Stimulated activated CD4-positive, alpha-beta T cell treated with anti-CD3 and anti-CD28 coated beads, Interleukin-4, amount 100 ng/mL, for 48 hours (primary cell): ENCODE measurements around the gene MEGF6.

Experiments used
- DNase-seq, 2 donors: peaks; one replicate each; pipeline ENCODE4 v3.0.0-alpha.2; 2020; ENCODE audit warnings: low read depth in 2 of 2

Gene MEGF6

DNA sequence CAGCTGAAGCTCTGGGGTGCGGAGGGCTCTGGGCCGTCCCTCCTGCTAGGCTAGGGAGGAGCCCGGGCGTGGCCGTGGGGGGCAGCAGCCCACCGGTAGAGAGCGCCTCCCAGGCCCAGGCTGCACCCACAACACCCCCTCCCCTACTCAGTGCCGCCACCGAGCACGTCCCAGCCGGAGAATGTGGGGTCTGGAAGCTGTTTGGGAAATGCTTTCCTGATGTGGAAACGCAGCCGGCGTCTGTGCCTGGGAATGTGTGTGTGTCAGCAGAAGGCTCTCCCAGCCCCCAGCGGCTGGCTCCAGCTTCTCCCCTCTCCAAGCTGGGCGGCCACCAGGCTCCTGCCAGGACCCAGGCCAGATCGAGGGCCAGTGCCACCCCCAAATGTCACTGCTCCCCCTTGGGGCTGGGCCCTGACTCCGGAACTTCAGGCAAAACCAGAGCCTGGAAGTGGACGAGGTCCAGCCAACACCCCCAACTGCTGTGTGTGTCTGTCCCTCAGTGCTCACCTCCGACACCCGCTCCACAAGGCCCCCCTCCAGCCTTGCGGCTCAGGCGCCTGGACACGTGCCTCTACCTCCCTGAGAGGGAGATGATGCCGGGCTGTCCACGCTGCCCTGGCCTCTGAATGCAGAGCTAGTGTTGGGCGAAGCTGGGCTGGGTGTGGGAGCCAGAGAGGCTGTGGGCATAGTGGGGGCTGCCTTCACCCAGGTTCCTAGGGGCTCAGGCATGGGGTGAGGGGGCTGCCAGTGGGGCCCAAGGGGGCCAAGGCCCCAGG is 74.7 kb downstream of the MEGF6 start:
- no peak for DNase-seq

DNA sequence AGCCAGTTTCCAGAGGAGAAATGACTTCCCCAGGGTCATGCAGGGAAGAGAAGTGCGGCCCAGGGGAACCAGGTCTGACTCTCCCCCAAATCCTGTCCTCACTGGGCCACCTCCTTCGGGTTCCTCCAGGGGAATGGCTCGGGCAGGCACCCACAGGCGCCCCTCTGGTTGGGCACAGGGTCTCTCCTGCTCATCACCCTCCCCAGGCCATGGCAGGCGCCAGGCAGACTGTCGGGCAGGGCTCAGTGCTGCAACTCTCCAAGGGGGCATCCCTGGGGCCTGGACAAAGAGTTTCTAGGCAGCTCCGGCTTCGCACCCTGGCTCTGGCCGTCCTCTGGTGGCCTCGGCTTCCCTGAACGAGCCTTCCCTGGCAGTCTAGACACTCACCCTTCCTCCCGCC is 75.6 kb downstream of the MEGF6 start:
- DNase-seq = no peak

GRCh38 chr1:3534803-3535637 is 76.3 kb downstream of the MEGF6 start:
- no peak for DNase-seq

DNA sequence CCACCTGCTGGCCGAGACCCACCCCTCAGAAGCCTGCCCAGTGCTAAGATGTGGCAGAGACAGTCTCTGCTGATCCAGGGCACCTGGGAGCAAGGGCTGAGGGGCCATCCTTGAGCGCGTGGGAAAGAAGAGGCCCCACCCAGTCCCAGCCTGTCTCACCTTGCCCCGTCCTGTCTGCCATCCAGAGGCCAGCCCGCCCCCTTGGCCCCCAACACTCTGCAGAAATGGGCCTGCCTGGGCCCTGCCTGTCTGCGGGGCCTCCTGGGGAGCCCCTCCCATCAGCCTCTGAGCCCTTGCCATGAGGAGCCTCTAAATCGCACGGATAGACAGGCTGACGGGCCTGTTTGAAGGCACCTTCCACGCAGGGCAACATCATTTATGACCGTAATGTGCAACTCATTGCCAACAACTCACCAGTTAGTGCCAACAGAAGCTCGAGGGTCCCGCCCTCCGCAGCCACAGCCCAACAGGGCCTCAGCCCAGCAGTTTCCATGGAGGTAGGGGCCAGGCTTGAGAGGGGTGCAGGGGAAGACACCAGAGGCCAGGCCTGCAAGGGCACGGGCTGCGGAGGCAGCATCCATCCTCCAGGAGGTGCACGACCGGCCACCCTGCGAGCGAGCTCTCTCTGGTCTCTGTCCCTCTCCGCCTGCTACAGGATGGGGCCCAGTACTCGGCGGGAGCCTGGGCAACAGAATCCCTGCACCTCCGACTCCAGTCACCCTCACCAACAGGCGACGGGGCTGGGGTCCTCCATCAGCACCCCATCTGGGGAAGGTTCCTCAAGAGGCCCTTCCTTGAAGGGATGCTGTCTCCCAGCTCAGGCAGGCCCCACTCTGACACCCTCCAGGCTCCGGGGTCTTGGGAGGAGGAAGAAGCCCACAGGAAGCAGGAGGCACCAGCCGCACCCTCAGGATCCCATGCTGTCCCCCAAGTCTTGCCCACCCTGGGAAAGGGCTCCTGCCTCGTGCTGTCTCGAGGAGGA is 78.0 kb downstream of the MEGF6 start:
- no peak for DNase-seq

DNA sequence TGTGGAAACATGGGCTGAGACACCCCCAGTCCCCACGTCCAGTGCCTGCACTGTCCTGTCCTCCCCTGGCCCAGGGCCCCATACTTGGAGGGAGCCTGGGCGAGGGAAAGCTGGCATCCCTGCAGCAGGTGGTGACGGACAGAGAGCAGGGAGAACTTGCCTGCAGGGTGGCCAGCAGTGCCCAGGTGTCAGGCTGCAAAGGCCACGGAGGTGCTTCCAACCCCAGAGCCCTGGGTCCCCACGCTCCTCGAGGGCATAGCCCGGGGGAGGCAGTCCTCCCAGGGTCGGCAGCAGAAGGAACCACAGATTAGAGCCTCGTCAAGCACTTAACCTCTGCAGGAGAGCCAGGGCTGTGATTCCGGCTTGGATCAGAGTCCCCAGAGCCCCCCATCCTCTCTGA is 79.4 kb downstream of the MEGF6 start:
- DNase-seq = no peak

GRCh38 chr1:3530926-3531818 is 80.1 kb downstream of the MEGF6 start:
- DNase-seq = peak; percentile 68 to 74

GRCh38 chr1:3530086-3530925 is 81.0 kb downstream of the MEGF6 start:
- DNase-seq = no peak

DNA sequence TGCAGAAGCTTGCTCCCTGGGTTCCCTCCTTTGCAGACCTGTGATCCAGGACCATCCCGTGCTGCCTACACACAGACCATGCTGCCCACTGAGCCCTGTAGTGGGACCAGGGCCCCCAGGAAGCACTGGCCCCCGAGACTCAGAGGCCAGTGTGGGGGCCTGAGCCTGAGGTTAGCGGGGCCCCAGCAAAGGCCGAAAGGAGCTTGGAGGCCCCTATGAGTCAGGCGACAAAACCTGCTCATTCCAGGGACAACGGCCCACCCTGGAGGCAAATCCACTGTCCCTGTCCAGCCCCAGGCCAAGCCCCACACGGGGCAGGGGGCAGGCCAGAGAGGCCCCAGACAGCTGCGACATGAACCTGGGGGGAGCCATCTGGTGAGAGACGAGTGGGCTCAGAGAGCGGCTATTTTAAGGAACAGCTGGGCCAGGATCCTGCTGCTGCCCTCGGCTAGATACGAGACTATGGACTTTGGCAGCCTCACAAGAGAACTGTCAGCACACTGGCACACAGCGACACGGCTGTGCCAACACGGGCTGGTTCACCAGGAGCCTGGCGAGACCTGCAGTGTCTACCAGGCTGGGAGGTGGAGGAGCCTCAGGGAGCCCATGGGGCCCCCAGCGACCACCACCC is 82.1 kb downstream of the MEGF6 start:
- DNase-seq = no peak

GRCh38 chr1:3527774-3528173 is 83.5 kb downstream of the MEGF6 start:
- DNase-seq = no peak

GRCh38 chr1:3525551-3526482 is 85.5 kb downstream of the MEGF6 start:
- no peak for DNase-seq

GRCh38 chr1:3524556-3525203 is 86.6 kb downstream of the MEGF6 start:
- no peak for DNase-seq

DNA sequence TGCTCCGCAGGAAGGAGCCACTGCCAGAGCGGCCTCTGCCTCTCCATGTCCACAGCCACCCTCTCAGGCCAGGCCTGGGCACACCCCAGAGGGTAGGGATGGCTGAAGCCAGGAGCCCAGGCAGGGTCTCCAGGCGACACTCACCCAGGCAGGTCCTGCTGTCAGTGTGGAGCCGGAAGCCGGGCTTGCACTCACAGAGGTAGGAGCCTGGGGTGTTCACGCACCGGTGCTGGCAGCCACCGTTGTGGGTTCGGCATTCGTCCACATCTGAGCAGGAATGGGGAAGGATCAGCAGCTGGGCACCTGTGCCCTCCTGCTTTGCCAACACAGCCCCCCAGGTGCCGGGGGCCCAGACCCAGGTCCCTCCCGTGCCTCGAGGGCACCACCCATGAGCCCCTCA is 87.3 kb downstream of the MEGF6 start:
- no peak for DNase-seq

GRCh38 chr1:3522564-3523265 is 88.6 kb downstream of the MEGF6 start:
- no peak for DNase-seq

DNA sequence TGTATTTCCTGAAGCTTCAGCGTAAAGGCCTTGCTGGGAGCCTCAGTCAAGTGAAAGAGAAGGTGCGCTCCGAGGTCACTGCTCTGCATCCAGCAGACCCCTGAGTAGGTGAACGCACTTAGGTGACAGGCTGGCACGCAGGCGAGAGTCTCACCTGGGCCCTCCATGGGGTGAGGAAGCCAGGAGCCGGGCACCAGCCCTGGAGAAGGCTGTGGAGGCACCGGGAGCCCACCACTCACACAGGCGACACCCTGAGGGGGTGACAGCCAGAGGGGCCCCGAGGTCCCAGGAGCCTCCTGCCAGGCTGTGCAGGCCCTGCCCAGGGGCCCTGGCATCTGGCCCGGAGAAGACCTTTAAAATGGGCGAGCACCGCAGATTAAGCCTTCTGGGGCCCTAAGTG is 89.2 kb downstream of the MEGF6 start:
- DNase-seq = no peak

DNA sequence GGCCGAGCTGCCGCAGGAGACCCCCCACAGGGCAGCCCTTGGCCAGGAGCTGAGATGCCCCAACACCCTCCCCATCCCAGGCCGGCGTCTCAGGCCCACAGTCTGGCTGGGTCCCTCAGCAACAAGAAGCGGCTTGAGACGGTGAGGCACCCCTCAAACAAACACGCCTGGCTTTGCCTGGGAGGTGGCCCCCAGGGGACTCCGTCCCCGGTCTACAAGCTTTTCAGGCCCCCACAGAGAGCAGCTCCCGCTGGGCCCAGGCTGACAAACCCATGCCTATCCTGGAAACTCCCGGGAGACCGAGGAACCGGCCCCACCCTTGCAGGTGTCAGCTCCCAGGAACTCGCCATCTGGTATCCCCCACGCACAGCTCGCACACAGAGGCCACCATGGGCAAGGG is 89.9 kb downstream of the MEGF6 start:
- DNase-seq = no peak

GRCh38 chr1:3520419-3521378 is 90.6 kb downstream of the MEGF6 start:
- no peak for DNase-seq
